IPS DF 4.7 (cell line): Measurements from ENCODE around the gene GARNL3.

Experiments
- DNase-seq: peaks from one replicate; pipeline ENCODE4 v3.0.0-alpha.2; 2013; ENCODE audit warnings: low spot score; ENCODE audit errors: extremely low read depth

GARNL3 gene

DNA sequence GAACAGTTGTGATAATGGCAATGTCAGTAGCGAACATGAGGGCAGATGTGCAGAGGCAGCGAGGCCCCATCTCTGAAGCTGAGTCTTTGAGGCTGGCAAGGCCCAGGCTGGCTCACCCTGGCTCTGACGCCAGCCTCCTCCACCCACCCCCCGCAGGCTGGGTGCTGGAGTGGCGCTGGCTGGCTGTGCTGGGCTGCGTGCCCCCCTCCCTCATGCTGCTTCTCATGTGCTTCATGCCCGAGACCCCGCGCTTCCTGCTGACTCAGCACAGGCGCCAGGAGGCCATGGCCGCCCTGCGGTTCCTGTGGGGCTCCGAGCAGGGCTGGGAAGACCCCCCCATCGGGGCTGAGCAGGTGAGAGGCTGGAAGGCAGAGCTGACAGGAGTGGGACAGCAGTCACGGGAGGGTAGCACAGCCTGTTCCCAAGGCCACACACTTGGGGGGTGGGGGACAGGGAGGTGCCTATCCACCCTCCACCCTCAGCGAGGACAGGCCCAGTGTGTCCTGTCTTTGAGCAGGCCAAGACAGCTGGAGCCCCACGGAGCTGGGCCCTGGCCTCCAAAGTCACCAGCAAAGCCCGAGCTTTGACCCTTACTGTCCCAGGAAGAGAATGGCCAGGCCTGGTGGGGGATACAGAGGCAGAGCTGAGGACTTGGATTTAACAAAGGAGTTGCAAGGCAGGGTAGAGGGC is 138.0 kb downstream of the GARNL3 start:
- DNase-seq = no peak

DNA sequence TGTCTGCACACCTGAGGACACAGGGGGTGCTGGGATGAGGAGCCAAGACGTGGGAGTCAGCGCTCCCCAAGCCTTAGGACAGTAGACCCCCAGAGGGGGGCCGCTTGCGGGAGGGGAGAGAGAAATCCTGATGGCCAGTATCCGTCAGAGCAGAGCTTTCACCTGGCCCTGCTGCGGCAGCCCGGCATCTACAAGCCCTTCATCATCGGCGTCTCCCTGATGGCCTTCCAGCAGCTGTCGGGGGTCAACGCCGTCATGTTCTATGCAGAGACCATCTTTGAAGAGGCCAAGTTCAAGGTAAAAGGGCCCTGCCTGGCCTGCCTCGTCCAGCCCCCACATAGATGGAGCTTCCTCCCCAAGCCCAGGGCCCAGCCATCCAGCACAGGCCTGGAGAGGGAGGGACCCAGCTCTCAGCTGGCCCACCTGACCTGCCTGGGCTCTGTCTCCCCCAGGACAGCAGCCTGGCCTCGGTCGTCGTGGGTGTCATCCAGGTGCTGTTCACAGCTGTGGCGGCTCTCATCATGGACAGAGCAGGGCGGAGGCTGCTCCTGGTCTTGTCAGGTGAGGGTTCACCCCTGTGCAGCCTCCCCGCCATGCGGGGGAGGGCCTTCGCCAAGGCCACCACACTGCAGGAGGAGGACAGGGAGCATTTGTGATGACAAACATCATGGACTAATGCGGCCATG is 139.1 kb downstream of the GARNL3 start:
- DNase-seq = no peak

DNA sequence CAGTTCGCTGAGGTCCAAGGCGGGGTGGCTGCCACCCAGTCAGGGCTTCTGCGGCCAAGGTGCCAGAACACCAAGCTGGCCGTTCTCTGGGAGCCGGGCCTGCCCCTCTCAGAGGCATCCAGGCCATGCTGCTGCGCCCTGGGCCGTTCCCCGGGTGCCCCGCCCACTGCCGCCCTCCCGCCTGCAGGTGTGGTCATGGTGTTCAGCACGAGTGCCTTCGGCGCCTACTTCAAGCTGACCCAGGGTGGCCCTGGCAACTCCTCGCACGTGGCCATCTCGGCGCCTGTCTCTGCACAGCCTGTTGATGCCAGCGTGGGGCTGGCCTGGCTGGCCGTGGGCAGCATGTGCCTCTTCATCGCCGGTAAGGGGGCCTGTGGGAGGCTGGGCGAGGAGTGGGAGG is 140.1 kb downstream of the GARNL3 start:
- no peak for DNase-seq

DNA sequence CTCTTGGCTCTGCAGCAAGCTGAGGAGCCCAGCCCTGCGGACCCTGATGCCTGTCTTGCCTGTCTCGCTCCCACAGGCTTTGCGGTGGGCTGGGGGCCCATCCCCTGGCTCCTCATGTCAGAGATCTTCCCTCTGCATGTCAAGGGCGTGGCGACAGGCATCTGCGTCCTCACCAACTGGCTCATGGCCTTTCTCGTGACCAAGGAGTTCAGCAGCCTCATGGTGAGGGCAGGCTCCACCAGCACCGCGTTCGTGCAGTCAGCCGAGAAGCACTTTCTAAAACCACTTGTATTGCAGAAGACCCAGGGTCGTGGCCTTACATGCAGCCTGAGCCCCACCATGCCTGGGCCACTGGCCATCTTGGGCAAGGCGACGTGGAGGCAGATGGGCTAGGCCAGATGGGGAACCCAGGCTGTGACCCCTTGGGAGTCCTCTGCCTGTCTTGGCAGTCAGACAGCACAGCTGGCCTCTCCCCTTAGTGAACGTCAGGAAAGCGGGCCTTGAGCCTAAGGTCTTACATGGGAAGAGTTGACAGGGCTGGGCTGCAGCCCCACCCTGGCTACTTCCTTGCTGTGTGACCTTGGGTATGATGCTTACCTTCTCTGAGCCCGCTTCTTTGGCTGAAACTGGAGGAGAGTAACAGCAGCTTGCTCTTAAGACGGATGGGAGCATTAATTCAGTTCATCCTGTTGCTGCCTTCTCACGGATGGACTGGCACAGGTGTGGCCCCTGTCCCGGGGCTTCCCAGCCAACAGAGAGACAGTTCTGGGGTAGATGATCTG is 141.0 kb downstream of the GARNL3 start:
- no peak for DNase-seq

DNA sequence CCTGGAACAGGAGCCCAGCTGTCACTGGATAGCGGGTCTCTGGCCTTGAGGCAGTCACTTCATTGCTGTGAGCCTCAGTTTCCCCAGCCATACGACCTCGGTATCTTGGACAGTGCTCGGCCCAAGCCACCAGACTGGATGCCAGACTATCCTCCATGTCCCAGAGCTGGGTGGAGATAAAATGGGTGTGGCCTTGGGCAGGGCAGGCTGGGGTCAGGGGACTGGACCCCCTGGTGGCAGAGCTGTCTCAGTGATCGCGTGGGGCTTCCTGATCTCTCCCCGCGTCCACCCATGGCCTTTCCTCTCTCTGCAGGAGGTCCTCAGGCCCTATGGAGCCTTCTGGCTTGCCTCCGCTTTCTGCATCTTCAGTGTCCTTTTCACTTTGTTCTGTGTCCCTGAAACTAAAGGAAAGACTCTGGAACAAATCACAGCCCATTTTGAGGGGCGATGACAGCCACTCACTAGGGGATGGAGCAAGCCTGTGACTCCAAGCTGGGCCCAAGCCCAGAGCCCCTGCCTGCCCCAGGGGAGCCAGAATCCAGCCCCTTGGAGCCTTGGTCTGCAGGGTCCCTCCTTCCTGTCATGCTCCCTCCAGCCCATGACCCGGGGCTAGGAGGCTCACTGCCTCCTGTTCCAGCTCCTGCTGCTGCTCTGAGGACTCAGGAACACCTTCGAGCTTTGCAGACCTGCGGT is 142.4 kb downstream of the GARNL3 start:
- no peak for DNase-seq

DNA sequence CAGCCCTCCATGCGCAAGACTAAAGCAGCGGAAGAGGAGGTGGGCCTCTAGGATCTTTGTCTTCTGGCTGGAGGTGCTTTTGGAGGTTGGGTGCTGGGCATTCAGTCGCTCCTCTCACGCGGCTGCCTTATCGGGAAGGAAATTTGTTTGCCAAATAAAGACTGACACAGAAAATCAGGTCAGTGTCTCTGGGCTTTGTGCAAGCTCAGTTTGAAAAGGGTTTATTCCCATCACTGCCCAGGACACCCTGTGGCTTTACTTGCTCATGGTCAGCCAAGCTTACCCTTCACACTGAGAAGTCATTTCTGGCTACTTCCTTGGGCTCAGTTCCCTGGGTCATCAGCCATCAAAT is 142.9 kb downstream of the GARNL3 start:
- DNase-seq = no peak

DNA sequence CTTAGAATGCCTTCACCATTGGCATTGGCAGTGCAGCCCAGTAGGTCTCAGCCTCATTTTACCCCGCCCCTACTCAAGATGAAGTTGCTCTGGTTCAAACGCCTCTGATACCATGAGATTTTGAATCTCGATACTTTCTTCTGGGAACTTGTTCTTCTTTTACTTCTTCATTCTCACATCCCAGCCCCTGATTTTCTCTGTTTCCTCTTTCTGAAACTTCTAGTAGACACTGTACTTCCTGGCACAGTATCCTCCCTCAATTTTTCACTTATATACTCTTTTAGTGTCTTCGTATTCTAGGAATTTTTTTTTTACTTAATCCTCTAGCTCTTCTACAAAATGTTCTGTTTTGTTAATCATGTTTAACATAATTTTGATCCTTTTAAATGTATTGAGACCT is 146.5 kb downstream of the GARNL3 start:
- DNase-seq = no peak

DNA sequence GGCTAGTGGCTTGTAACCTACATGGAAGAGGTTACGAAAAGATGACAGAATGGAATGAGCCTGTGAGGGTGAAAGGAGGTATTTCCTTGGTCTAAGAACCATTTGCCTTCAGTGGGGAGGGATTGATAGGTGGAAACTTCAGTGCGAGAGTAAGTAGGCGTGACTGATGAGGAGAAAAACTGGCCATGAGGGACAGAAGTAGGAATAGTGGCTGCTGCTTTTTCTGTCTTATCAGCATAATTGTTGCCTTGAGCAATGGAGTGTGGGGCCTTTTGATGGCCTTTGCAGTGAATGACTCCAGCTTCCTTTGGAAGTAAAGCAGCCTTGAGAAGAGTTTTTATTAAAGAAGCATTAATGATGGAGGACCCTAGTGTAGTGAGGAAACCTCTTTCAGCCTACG is 150.6 kb downstream of the GARNL3 start:
- DNase-seq = no peak

DNA sequence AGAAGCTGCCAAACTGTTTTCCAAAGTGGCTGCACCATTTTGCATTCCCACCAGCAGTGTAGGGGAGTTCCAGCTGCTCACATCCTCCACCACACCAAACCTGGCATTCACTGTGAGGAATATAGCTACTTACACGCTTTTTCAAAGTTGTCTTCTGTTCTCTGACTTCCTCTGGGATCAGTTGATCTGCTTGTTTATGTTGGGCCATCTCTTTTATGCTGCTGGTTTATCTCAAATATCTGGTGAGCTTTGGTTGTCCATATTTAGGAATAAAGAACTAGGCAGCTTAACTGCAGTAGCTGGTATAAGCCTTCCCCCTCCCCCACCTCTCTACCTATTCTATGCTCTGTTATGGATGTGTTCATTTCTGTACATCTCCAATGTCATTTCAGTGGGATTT is 151.1 kb downstream of the GARNL3 start:
- no peak for DNase-seq

DNA sequence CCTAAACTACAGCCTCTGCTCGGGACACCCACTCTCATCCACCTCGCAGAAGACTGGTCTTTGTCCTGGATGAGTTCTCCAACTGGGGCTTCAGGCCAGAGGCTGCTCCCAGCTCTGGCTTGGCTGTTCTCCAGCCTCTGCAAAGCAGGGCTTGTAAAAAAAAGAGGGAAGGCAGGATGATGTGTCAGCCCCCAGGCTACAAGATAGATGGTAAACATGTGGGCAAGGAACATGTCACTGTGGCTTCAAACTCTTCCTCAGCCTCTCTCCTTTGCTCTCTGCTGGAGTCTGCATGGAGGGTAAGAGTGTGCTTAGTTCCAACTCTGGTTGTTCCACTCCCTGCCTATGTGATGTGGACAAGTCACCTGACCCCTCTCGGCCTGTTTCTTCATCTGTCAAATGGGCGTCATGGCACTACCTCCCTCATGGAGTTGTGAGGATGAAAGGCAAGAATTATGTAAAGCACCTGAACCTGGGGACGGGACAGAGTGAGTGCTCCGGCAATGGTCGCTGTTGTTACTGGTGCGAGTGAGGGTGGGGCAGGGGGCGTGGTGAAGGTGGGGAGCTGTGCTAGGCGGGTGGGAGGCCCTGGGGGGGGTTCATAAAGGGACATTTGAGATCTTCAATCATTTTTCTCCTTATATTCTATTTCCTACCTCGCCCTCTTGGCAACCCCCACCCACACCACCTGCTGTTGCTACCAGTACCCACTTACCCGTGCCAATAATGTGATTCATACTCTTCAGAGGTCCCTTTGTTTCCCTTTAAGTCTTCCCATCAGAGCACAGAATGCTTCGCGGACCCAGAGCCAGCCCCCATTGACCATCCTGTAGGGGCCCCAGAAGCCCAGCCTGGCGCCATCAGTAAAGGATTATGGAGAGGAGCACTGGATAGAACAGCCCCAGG is 152.8 kb downstream of the GARNL3 start:
- no peak for DNase-seq

DNA sequence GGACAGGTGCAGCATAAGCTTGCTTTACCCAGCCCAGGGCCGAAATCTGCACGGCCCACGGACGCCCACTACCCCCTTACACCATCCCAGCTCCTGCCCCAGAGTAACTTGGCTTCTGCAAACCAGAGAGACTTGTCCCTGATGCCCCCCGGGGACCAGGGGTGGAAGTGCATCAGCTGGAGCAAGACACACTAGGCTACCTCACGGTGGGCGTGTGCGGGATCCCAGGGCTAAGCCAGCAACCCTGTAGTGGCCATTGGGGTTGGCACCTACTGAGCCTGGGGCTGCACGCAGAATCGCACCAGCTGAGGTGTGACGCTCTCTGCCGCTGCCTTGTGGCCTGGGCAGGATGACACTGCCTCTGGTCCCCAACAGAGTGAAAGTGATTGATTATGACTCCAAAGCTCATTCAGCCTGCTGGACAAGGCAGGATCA is 153.5 kb downstream of the GARNL3 start:
- DNase-seq = no peak

DNA sequence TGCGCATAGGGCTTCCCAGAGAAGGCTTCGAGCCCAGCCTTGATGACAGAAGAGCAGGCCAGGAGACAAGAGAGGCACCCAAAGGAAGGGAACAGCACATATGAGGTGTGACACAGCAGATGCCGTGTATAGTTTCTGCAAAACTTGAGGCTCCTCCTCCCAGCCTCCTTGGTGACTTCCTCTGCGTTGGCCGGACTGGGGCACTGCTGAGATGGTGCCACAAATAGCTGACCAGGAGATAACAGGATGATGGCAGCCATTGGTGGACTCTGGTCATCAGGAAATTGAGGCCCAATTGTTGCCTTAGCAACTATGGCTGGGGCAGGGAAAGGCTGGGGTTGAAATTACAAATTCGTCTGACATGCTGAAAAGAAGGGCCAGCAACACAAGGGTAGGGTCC is 154.8 kb downstream of the GARNL3 start:
- no peak for DNase-seq

DNA sequence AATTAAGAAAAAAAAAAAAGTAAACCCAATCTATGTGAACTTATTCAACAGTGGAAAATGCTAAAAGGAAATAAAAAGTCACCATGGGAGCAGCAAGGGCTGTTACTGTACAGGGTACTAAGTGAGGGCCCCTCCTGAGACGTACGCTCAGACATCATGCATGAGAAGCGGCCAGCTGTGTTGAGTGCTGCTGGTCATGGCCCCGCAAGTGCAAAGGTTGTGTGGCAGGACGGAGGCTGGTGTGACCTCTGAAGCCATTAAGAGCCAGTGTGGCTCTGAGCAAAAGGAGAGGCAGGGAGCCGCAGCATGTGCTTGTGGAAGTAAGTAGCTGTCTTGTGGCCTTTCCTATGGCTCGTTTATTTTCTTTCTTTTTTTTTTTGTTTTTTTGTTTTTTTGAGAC is 156.5 kb downstream of the GARNL3 start:
- no peak for DNase-seq

DNA sequence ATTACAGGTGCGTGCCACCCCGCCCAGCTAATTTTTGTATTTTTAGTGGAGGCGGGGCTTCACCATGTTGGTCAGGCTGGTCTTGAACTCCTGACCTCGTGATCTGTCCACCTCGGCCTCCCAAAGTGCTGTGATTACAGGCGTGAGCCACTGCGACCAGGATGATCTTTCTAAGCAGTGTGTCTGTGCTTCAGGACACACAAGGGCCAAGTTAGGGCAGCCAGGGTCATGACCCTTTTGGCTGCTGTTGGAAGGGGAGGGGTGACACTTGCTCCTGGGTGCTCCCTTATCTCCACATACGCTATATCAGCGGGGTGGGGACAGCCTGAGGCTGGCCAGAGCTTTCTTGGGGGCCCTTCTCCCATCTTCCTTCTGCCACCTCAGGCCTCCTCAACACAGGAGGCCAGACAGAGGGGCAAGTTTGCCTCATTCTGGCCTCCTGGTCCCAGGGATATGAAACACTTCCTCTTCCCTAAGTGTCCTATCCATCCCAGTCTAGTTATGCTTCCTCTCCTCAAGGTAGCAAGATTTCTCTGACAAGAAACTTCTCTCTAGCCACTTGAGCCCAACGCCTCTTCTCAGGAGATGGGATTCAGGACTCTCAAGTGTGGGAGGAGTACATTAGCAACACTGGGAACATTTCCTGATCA is 157.7 kb downstream of the GARNL3 start:
- no peak for DNase-seq

DNA sequence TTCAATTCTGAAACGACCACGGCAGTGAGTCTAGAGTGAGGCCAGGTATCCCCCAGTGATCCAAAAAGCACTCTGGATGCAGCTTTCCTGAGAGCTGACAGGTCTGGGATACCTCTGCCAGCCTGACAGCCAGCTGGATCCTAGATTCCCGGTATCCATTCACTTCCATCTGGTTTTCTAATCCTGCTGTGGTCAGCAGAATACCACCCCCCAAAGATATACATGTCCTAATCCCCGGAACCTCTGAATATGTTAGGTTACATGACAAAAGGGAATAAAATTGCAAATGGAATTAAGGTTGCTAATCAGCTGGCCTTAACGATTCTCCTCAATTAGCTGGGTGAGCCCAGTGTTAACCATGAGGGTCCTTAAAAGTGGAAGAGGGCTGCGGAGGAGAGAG is 158.2 kb downstream of the GARNL3 start:
- no peak for DNase-seq

DNA sequence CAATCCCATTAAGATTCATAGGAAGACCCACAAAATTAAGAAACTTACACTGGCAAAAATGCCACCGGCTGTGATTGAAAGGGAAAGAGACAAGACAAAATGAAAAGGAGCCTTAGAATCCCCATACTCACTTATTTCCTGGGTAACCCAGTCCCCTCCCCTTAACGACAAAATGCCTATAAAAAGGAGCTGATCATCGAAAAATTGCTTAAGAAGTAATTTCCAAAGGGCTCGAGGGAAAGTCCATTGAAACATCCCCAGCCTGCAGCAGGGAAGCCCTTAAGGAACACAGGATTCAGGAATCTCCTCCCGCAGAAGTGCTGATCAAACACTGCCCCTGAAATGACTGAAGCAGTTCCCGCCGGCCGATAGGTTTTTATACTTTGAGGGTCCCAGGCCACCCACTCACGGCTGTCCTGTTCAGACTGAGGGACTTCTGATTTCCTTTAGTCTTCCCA is 158.9 kb downstream of the GARNL3 start:
- DNase-seq = no peak

DNA sequence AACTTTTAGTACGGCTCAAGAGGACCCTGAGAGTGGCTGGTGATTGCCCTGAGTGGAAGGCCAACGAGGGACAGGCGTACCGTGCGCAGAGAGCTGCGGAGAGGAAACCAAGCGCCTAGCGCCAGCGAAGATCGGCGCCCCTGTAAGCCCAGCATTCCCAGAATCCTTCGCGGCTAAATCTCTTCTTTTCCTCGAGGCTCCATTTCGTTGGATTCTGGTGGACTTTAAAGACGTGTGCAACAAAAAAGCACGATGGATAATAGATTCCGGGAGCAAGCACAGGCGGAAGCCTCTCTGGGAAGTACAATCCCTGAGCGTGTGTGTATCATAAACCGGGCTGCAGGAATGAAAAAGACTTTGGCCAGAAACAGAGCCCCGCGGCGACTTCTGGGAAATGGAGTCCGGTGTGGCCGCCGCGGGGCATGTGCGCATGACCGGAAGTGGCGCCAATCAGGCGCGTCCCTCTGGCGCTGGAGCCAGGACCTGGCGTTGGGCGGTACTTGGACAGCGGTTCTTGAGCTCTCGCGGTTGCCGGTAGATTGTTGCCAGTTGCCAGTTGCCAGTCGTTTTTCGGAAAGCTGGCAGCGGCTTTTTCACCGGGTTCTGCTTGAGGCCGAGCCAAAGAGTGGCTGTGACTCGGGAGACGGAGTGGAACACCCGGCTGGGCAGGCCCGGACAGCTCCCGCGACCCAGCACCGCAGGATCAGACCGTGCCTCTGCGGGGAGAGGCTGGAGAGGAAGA is 159.5 kb downstream of the GARNL3 start, which contains the start of gene ZNF79:
ZNF79 (plus strand) TSS at position 449 of the 742 bp plus-strand sequence. CDS start 406 bp downstream, outside the sequence.
- DNase-seq = no peak

DNA sequence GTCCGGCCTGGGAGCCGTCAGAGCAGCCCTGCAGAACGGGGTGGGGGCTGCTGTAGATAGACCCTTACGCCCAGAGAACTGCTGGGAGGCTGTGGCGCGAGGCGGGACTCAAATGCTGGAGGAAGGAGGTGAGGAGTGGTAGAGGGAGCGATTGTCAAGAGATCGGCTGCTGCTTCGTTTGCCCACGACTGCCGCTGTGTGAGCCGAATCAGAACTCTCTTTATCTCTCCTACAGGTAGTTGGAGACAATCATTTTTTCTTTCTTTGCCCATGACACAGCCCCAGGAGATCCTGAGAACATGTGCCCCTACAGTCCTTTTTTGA is 160.1 kb downstream of the GARNL3 start:
- no peak for DNase-seq

DNA sequence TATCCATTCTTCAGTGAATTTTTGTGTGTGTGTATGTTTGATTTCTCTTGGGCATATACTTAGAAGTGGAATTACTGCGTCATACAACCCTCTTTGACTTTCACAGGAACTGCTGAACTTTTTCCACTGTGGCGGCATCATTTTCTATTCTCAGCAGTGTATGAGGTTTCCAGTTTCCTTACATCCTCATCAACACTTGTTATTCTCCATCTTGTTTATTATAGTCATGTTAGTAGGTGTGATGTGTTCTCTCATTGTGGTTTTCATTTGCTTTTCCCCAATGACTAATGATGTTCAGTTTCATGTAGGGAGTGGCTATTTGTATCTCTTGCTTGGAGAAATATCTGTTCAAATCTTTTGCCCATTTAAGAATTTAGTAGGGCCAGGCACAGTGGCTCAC is 162.2 kb downstream of the GARNL3 start:
- DNase-seq = no peak

DNA sequence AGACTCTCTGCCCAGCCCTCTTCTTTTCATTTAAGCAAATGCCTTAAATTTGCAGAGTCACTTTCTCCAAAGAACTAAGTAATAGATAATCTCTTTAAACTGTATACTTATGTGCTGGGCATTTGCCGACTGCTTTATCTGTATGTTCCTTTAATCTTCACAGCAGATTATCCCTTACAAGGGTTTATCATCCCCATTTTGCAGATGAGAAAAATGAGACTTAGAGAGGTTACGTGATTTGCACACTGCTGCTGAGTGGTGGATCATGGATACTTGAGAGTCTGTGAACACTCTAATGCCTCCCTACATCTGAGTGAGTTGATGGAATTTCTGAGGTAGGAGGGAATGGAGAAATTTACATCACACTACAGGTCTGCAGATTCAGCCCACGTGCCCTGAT is 163.8 kb downstream of the GARNL3 start:
- no peak for DNase-seq
